ENCODE measurements around the gene AKAP10.

DNA sequence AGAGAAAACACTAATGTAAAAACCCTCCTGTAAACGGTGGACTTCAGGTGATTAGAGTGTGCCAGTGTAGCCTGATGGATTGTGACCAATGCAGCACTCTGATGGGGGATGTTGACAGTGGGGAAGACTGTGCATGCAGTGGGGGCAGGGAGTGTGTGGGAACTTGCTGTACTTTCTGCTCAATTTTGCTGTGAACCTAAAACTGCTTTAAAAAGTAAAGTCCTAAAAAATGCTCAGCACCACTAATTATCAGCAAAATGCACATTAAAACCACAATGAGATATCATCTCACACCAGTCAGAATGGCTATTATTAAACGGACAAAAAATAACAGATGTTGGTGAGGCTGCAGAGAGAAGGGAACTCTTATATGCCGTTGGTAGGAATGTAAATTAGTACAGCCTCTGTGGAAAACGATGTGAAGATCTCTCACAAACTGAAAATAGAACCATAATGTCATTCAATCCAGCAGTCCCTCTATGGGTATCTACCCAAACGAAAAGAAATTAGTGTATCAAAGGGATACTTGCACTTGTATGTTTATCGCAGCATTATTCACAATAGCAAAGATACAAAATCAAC is 100.2 kb downstream of the AKAP10 start:
- TF ChIP-seq, protein P1, sequence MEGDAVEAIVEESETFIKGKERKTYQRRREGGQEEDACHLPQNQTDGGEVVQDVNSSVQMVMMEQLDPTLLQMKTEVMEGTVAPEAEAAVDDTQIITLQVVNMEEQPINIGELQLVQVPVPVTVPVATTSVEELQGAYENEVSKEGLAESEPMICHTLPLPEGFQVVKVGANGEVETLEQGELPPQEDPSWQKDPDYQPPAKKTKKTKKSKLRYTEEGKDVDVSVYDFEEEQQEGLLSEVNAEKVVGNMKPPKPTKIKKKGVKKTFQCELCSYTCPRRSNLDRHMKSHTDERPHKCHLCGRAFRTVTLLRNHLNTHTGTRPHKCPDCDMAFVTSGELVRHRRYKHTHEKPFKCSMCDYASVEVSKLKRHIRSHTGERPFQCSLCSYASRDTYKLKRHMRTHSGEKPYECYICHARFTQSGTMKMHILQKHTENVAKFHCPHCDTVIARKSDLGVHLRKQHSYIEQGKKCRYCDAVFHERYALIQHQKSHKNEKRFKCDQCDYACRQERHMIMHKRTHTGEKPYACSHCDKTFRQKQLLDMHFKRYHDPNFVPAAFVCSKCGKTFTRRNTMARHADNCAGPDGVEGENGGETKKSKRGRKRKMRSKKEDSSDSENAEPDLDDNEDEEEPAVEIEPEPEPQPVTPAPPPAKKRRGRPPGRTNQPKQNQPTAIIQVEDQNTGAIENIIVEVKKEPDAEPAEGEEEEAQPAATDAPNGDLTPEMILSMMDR (IDR thresholded peaks at IDR 0.05), result no peak
- TF ChIP-seq POLR2A (IDR thresholded peaks at IDR 0.05), result no peak
